GM23338 (cell line): ENCODE measurements around the gene MFGE8.

Source experiments
- EZH2 ChIP-seq: fragments of 200-600 bp; sonication (generic); IDR thresholded peaks from one replicate; pipeline ENCODE4 v1.8.0; 2017; ENCODE audit warnings: antibody characterized with exemption, mild to moderate bottlenecking, low read depth; ENCODE audit not compliant: unreplicated experiment
- EZH2phosphoT487 ChIP-seq: fragments of 200-600 bp; sonication (generic); IDR thresholded peaks from one replicate; pipeline ENCODE4 v1.8.1; 2018; ENCODE audit warnings: antibody characterized with exemption; ENCODE audit not compliant: unreplicated experiment
- JUNB ChIP-seq: IDR thresholded peaks from one replicate; pipeline ENCODE4 v1.6.1; 2016; ENCODE audit warnings: antibody characterized with exemption; ENCODE audit not compliant: unreplicated experiment
- NANOG ChIP-seq: IDR thresholded peaks from 2 replicates; pipeline ENCODE4 v1.6.1; 2016; ENCODE audit warnings: antibody characterized with exemption, borderline replicate concordance
- POLR2AphosphoS5 ChIP-seq: IDR thresholded peaks from 2 replicates; pipeline ENCODE4 v1.6.1; 2016; ENCODE audit warnings: antibody characterized with exemption, low read depth
- TF ChIP-seq, protein P1 (sequence below), 2 experiments: fragments of 200-600 bp in 1 of 2; sonication (generic) in 1 of 2; conservative IDR thresholded peaks; 2 replicates each; pipeline versions ENCODE4 v1.5.1 to v1.6.1; 2016 to 2017; ENCODE audit warnings: antibody characterized with exemption in 2 of 2, low read depth in 2 of 2, mild to moderate bottlenecking in 2 of 2, moderate library complexity in 1 of 2

DNA sequence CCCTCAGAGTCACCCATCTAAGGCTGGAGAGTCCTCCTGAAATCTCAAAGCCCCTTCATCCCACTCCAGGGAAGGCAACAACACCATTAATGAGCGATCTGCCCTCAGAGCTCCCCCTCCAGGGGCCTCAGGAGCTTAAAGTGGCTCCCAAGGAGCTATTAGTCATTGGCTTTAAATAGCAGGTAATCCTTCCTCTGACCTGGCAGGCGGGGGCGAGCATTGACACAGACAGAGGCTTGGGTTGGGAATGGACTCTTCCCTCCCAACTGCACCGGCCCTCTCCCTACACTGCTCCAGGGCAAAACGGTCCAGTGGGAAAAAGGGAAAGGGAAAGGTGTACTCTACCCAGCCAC is 1.4 kb downstream of the MFGE8 start:
- TF ChIP-seq, protein P1, sequence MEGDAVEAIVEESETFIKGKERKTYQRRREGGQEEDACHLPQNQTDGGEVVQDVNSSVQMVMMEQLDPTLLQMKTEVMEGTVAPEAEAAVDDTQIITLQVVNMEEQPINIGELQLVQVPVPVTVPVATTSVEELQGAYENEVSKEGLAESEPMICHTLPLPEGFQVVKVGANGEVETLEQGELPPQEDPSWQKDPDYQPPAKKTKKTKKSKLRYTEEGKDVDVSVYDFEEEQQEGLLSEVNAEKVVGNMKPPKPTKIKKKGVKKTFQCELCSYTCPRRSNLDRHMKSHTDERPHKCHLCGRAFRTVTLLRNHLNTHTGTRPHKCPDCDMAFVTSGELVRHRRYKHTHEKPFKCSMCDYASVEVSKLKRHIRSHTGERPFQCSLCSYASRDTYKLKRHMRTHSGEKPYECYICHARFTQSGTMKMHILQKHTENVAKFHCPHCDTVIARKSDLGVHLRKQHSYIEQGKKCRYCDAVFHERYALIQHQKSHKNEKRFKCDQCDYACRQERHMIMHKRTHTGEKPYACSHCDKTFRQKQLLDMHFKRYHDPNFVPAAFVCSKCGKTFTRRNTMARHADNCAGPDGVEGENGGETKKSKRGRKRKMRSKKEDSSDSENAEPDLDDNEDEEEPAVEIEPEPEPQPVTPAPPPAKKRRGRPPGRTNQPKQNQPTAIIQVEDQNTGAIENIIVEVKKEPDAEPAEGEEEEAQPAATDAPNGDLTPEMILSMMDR (conservative IDR thresholded peaks at IDR 0.05; ENCODE audit: low read depth in 2 of 2), result peak; percentile 16 to 25; a peak in 2 of 4 replicates
- TF ChIP-seq POLR2AphosphoS5, result peak; percentile 39; the same call in 1 of the 2 replicates
- no peak for TF ChIP-seq NANOG
- TF ChIP-seq EZH2, result no peak
- TF ChIP-seq JUNB, result no peak
- no peak for TF ChIP-seq EZH2phosphoT487
